Kidney glomerular epithelial cell (primary cell): ENCODE measurements around the gene SELENOM.
"Not testable (repeated sequence)": the region's sequence is repeated elsewhere in the genome, so short reads cannot be mapped to it uniquely, and the experiment has no call there.

Experiments used
- DNase-seq: peaks from one replicate; lab custom pipeline; 2025; lab: John Stamatoyannopoulos, UW

SELENOM gene

DNA sequence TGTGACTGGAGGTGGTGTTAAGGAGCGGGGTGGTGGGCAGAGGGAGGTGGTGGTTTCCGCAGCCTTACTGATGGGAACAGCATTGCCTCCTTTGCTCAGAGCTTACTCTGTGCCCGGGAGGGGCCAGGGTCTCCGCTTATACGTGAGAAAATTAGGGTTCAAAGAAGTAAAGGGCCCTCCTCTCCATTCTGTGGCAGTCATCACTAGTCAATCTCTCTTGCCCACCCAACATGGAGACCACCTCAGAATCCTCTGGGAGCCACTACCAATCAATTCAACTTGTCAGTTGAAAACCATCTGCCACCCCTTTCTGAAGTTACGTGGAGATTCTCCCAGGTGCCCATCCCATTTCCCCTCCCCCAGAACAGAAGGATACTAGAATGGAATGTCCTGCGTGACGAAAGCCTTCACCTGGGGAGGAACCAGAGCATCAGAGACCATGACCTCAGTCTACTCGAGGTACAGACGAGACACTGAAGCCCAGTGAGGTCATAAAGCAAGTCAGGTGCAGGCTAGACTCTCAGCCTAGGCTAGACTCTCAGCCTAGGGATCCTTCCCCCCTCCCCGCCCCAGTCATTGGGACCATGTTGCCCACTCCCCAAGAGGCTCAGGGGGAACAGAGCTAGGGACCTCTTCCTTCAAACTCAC, 2.0 kb downstream of the SELENOM start:
- no peak for DNase-seq

DNA sequence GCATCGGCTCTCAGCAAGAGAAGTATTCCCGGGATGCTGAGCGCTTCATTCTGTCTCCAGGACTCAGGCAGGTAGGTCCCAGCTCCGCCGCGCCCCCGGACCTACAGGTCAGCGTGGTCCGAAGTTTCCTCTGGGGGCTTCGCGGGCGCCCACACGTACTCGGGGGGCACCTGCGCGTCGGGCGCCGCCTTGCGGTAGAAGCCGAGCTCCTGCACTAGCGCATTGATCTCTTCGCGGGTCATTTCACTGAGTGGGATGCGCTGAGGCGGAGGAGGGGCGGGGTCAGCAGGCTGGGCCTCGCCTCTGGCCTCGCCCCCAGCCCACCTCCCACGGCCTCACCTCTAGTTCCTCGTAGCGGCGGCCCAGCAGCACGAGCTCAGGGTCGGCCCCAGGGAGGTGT, 2.5 kb downstream of the SELENOM start:
- DNase-seq, result no peak

DNA sequence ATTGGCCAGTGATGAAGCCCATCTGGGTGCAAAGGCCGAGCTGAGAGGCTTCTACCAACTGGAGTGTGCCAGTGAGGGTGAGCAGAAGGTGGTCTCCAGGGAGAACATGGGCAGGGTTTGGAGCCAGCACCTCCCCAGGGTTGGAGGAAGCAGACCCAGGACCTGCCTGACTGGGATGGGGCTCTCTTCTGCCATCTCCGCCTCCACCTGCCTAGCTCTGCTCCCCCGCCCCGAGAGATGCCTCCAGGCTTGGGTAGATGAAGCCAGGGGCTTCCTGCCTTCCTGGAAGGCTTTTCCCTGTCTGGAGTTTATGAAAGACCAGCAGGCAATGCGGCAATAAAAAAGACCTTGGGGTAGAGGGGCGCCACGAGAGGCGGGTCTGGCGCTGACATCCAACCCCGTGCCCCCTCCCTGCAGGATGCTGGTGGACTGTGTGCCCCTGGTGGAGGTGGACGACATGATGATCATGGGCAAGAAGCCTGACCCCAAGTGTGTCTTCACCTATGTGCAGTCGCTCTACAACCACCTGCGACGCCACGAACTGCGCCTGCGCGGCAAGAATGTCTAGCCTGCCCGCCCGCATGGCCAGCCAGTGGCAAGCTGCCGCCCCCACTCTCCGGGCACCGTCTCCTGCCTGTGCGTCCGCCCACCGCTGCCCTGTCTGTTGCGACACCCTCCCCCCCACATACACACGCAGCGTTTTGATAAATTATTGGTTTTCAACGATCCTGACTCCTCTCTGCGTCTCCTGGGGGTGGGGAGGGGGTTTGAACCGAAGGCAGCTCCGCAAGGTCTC, 3.3 kb downstream of the SELENOM start:
- no peak for DNase-seq

GRCh38 chr22:31103111-31103510, 4.3 kb downstream of the SELENOM start:
- DNase-seq, result no peak

GRCh38 chr22:31102441-31103081, 4.8 kb downstream of the SELENOM start:
- DNase-seq, result no peak

- DNase-seq, result no peak
Observed at GRCh38 chr22:31100762-31101525, 6.4 kb downstream of the SELENOM start.

DNA sequence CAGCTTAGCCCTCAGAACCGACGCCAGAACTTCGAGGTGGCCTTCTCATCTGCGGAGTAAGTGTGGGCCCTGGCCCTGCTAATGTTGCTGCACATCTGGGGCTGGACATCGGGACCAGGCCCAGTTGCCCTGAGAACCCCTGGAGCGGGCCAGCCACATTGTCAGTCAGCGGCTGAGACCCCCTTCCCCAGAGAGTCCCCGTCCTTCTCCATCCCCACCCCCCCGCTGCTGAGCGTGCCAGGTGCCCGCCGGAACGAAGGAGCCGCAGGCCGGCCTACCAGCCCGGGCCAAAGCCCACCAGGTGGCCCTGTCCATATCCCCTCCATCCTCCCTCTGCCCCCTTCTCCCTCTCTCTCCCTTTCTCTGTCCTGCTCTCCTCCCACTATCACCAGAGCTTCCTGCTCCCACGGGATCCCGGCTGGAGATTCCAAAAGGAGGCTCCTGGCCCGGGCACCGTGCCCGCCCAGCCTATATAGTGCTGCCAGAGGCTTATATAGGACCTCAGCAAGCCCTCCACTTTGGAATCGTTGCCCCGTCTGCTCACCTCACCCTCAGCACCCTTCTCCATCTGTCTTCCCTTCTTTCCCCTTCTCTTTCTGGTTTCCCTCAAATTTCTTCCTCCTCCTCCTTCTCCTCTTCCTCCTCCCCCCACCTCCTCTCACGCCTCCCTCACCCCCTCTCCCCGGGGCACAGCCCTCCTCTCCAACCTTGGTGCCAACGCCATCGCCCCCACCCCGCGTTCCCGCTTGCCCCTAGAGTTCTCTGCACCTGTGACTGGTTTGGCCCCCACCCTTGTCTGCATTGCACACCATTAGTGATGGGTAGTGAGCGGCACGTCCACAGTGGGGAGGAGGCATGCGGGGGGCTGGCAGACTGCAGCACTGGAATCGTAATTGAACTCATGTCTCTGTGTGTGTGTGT, 7.3 kb downstream of the SELENOM start:
- no peak for DNase-seq

DNA sequence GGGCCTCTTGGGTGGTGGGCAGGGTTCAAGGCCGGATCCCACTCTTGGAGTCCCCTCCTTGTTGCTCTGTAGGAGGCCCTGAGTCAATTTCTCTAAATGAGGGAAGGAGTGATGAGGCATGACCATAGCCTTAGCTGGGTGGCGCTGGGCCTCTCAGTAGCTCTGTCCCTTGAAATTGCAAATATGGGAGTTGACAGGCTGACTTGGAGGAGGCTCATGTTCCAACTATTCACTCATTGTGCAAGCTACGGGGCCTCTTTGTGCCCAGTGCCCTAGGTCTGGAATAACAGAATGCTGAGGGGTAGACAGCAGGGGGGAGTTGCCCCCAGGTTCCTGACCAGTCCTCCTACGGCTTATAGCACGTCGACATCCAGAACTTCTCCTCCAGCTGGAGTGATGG, 8.0 kb downstream of the SELENOM start:
- no peak for DNase-seq

GRCh38 chr22:31098632-31099110, 8.7 kb downstream of the SELENOM start:
- DNase-seq, result no peak

DNA sequence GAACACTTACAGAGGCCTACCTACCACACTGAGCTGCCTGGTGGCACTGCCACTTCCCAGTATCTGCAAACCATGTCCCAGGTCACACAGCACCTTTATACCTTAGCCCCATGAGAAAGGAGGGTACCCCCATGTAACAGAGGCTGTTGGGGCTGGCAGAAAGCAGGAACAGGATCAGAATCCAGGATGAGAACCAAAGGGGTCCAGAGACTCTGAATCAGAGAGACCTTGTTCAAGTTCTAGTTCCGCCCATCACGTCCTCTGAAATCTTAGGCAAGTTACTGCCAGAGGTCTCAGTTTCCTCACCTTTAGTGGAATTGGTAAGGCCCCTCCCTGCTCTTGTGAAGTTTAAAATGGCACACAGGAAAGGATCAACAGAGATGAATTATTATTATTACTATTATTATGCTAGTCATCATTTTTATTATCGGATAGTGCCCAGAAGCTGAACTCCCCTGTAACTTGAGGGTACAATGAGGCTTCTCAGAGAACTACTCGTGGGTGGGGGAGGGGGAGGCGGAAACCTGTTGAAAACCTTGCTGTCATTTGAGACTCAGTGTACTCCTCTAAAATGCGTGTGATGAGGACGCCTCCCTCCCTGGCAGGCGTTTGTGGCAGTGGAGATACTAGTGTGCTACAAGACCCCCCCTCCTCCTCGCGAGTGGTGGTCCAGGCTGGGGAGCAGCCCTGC, 9.3 kb downstream of the SELENOM start:
- no peak for DNase-seq

GRCh38 chr22:31097539-31097938, 9.8 kb downstream of the SELENOM start:
- not testable (repeated sequence) for DNase-seq

GRCh38 chr22:31096657-31097279, 10.6 kb downstream of the SELENOM start:
- no peak for DNase-seq

DNA sequence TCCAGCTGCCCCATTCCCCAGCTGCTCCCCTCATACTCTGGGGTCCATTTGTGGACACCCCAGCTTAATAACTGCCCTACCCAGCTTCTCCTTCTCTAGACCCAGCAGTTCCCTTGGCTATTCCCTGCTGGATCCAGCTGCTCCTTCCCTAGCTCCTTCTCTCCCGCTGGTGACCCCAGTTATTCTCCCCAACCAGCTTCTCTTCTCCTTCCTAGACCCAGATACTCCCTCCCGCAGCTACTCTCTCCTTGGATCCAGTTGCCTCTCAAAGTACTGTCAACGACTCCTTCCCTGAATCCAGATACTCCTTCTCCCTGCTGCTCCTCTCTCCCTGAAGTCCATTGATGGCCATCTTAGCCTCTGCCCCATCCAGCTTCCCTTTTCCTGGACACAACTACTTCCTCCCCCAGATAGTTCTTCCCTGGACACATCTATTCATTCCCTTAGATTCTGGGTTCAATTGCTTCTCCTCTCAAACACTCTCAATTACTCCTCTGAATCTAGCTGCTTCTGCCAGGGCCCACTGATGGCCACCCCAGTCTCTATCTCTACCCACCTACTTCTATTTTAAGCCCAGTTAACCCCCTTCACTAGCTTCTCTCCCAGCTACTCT, 11.6 kb downstream of the SELENOM start:
- DNase-seq, result no peak

- no peak for DNase-seq
Observed at GRCh38 chr22:31094741-31095140, 12.6 kb downstream of the SELENOM start.

- no peak for DNase-seq
Observed at GRCh38 chr22:31094021-31094551, 13.3 kb downstream of the SELENOM start.

GRCh38 chr22:31093086-31093850, 14.1 kb downstream of the SELENOM start:
- no peak for DNase-seq

GRCh38 chr22:31092161-31092560, 15.2 kb downstream of the SELENOM start:
- DNase-seq, result no peak

DNA sequence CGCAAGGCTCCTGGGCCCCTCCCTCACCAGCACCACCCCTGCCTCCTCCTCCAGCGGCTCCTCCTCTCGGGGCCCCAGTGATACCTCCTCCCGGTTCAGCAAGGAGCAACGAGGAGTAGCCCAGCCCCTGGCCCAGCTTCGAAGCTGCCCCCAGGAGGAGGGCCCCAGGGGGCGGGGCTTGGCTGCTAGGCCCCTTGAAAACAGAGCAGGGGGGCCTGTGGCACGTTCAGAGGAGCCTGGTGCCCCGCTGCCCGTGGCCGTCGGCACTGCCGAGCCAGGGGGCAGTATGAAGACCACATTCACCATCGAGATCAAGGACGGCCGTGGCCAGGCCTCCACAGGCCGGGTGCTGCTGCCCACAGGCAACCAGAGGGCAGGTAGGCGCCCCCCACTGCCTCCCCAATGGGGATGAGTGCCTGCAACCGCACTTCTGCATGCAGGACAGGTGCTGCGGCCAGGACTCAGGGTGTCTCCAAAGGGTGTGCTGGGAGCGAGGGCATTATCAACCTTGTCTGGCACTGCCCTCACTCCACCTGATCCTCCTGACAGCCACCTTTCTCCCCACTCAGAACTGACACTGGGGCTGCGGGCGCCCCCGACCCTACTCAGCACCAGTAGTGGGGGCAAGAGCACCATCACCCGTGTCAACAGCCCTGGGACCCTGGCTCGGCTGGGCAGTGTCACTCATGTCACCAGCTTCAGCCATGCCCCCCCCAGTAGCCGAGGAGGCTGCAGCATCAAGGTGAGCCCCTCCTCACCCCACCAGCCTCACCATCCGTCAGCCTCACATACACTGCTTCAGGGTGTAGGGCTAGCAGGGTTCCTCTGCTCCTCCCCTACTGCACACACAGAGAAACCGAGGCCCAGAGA, 16.0 kb downstream of the SELENOM start:
- DNase-seq, result no peak
